Right atrium auricular region (tissue), 2 donors: Measurements from ENCODE around the gene ST6GALNAC4. TPM values are rescaled to one million over a fixed set of nuclear protein-coding genes. Genes with fewer than 3 reads are reported as not detected.

Source experiments
- DNase-seq: peaks from one replicate; pipeline ENCODE4 v3.0.0-alpha.2; 2019; ENCODE audit warnings: low spot score
- H3K27ac ChIP-seq, 2 donors: fragments of 200-600 bp; sonication (generic); 1 replicate in 1 of 2; 2 replicates in 1 of 2; pipeline ENCODE4 v1.5.1; 2016 to 2019
- H3K27me3 ChIP-seq, 2 donors: fragments of 200-600 bp; sonication (generic); one replicate each; pipeline versions ENCODE4 v1.5.1 to v1.6.0; 2017 to 2019
- H3K36me3 ChIP-seq: fragments of 200-600 bp; sonication (generic); one replicate; pipeline ENCODE4 v1.5.1; 2016
- H3K4me1 ChIP-seq, 2 donors: fragments of 200-600 bp; sonication (generic); one replicate each; pipeline versions ENCODE4 v1.5.1 to v1.6.0; 2017 to 2019
- H3K4me3 ChIP-seq, 2 donors: fragments of 200-600 bp; sonication (generic); 1 replicate in 1 of 2; 2 replicates in 1 of 2; pipeline ENCODE4 v1.5.1; 2017 to 2019; ENCODE audit warnings: mild to moderate bottlenecking in 1 of 2, moderate library complexity in 1 of 2
- H3K9me3 ChIP-seq, 2 donors: fragments of 200-600 bp; sonication (generic); one replicate each; pipeline ENCODE4 v1.5.1; 2019
- CTCF ChIP-seq, 2 donors: fragments of 200-600 bp; sonication (generic); IDR thresholded peaks; one replicate each; pipeline ENCODE4 v1.5.1; 2019; ENCODE audit warnings: antibody characterized with exemption in 2 of 2
- total RNA-seq, 2 donors: library from RNA; depleted of rRNA; stranded (reverse); fragments of >200 nt; gene quantifications; one replicate each; pipeline ENCODE4 v1.1.0, GENCODE V29; 2016

ST6GALNAC4 gene
- total RNA-seq, 2 donors from 2014 or later: 31.7 to 59.0 TPM

GRCh38 chr9:127907867-127908659, 8.8 kb downstream of the ST6GALNAC4 start:
- TF ChIP-seq CTCF (IDR thresholded peaks at IDR 0.05): no peak
- DNase-seq: no peak

GRCh38 chr9:127905788-127906191, 11.1 kb downstream of the ST6GALNAC4 start:
- no peak for TF ChIP-seq CTCF (IDR thresholded peaks at IDR 0.05)
- Histone ChIP-seq H3K9me3 (no peaks in the 10 kb centered on the region), H3K27ac (peak overlapping the region; percentile 11 to 63), H3K36me3 (peaks cover 19% of the 10 kb centered on the region), H3K27me3 (no peaks in the 10 kb centered on the region), H3K4me1 (peaks cover 0 to 44% of the 10 kb centered on the region in 2 donors), H3K4me3 (no peak overlapping the region)
- DNase-seq: no peak

More at GRCh38 chr9:127907867-127908659, 8.8 kb downstream of the ST6GALNAC4 start:
- Histone ChIP-seq H3K27ac (no peak overlapping the region), H3K9me3 (no peaks in the 10 kb centered on the region), H3K27me3 (no peaks in the 10 kb centered on the region), H3K4me3 (no peak overlapping the region), H3K36me3 (peaks cover 33% of the 10 kb centered on the region), H3K4me1 (peaks cover 0 to 43% of the 10 kb centered on the region in 2 donors)

GRCh38 chr9:127905004-127905728, 11.7 kb downstream of the ST6GALNAC4 start:
- H3K4me1 ChIP-seq: peaks cover 0 to 45% of the 10 kb centered on the region in 2 donors
- DNase-seq: no peak
- no peak overlapping the region for H3K4me3 ChIP-seq

GRCh38 chr9:127904561-127905003, 12.3 kb downstream of the ST6GALNAC4 start:
- Histone ChIP-seq H3K27me3 (no peaks in the 10 kb centered on the region), H3K4me1 (peaks cover 0 to 51% of the 10 kb centered on the region in 2 donors), H3K9me3 (no peaks in the 10 kb centered on the region), H3K4me3 (no peak overlapping the region), H3K36me3 (peaks cover 15% of the 10 kb centered on the region), H3K27ac (peak overlapping the region; percentile 38 to 63)
- DNase-seq: no peak
- no peak for TF ChIP-seq CTCF (IDR thresholded peaks at IDR 0.05)

More at GRCh38 chr9:127905004-127905728, 11.7 kb downstream of the ST6GALNAC4 start:
- TF ChIP-seq CTCF (IDR thresholded peaks at IDR 0.05): no peak
- H3K36me3 ChIP-seq: peaks cover 19% of the 10 kb centered on the region
- H3K9me3 ChIP-seq: no peaks in the 10 kb centered on the region
- peak overlapping the region; percentile 38 to 63 for H3K27ac ChIP-seq
- H3K27me3 ChIP-seq: no peaks in the 10 kb centered on the region

- peak; percentile 90 for DNase-seq
- Histone ChIP-seq H3K4me1 (peaks cover 0 to 54% of the 10 kb centered on the region in 2 donors), H3K27ac (peak overlapping the region; percentile 63 to 77), H3K27me3 (no peaks in the 10 kb centered on the region), H3K4me3 (no peak overlapping the region), H3K36me3 (peaks cover 11% of the 10 kb centered on the region), H3K9me3 (no peaks in the 10 kb centered on the region)
- TF ChIP-seq CTCF (IDR thresholded peaks at IDR 0.05): no peak
Observed at GRCh38 chr9:127903557-127904475, 13.0 kb downstream of the ST6GALNAC4 start.
